H9 (cell line): ENCODE data around the gene PI16. TPM values are rescaled to one million over a fixed set of nuclear protein-coding genes. Genes with fewer than 3 reads are reported as not detected.

Source experiments
- DNase-seq: peaks from one replicate; pipeline ENCODE4 v3.0.0-alpha.2; 2017
- H2AFZ ChIP-seq: one replicate; pipeline ENCODE4 v1.6.1; 2013; ENCODE audit warnings: mild to moderate bottlenecking, low read length, control low read depth, moderate library complexity
- H2AK5ac ChIP-seq: 2 replicates; pipeline ENCODE4 v1.6.1; 2013; ENCODE audit warnings: low read length, control low read depth, mixed read lengths; ENCODE audit not compliant: insufficient read length
- H2BK120ac ChIP-seq: one replicate; pipeline ENCODE4 v1.6.1; 2013; ENCODE audit warnings: low read depth, mild to moderate bottlenecking, low read length, control low read depth, inconsistent platforms; ENCODE audit not compliant: poor library complexity, severe bottlenecking
- H2BK12ac ChIP-seq: 2 replicates; pipeline ENCODE4 v1.6.1; 2013; ENCODE audit warnings: low read length, control low read depth, mixed read lengths, low read depth; ENCODE audit not compliant: insufficient read length
- H2BK15ac ChIP-seq: 2 replicates; pipeline ENCODE4 v1.6.1; 2013; ENCODE audit warnings: low read depth, low read length, control low read depth
- H2BK20ac ChIP-seq: one replicate; pipeline ENCODE4 v1.6.1; 2013; ENCODE audit warnings: low read depth, mild to moderate bottlenecking, low read length, control low read depth, inconsistent platforms; ENCODE audit not compliant: poor library complexity, severe bottlenecking
- H2BK5ac ChIP-seq: 2 replicates; pipeline ENCODE4 v1.6.1; 2013; ENCODE audit warnings: low read length, control low read depth, mixed read lengths; ENCODE audit not compliant: insufficient read length
- H3K14ac ChIP-seq: 2 replicates; pipeline ENCODE4 v1.6.1; 2013; ENCODE audit warnings: low read length, control low read depth; ENCODE audit not compliant: insufficient read depth
- H3K18ac ChIP-seq: 2 replicates; pipeline ENCODE4 v1.6.1; 2013; ENCODE audit warnings: low read depth, mild to moderate bottlenecking, mixed read lengths, low read length, control low read depth; ENCODE audit not compliant: insufficient read length
- H3K23ac ChIP-seq: 2 replicates; pipeline ENCODE4 v1.6.1; 2013; ENCODE audit warnings: low read length, control low read depth, mixed read lengths, low read depth; ENCODE audit not compliant: insufficient read length
- H3K23me2 ChIP-seq: 2 replicates; pipeline ENCODE4 v1.6.1; 2013; ENCODE audit warnings: low read depth, mild to moderate bottlenecking, mixed read lengths, low read length, control low read depth; ENCODE audit not compliant: insufficient read length, poor library complexity, severe bottlenecking
- H3K27ac ChIP-seq: 2 replicates; pipeline ENCODE4 v1.5.1; 2013; ENCODE audit warnings: low read length, control low read depth, mixed read lengths, low read depth; ENCODE audit not compliant: insufficient read length
- H3K27me3 ChIP-seq: 2 replicates; pipeline ENCODE4 v1.6.1; 2013; ENCODE audit warnings: low read length, control low read depth, inconsistent platforms; ENCODE audit not compliant: insufficient read depth
- H3K4ac ChIP-seq: 2 replicates; pipeline ENCODE4 v1.6.1; 2013; ENCODE audit warnings: low read depth, mild to moderate bottlenecking, control low read depth, inconsistent platforms, low read length, moderate library complexity
- H3K4me1 ChIP-seq: 2 replicates; pipeline ENCODE4 v1.6.1; 2013; ENCODE audit warnings: low read length, control low read depth, inconsistent platforms; ENCODE audit not compliant: insufficient read depth
- H3K4me2 ChIP-seq: 2 replicates; pipeline ENCODE4 v1.6.1; 2013; ENCODE audit warnings: low read length, control low read depth, mixed read lengths; ENCODE audit not compliant: insufficient read length, insufficient read depth
- H3K56ac ChIP-seq: 2 replicates; pipeline ENCODE4 v1.6.1; 2013; ENCODE audit warnings: low read depth, mild to moderate bottlenecking, mixed read lengths, low read length, control low read depth; ENCODE audit not compliant: insufficient read length
- H3K79me1 ChIP-seq: 2 replicates; pipeline ENCODE4 v1.6.1; 2013; ENCODE audit warnings: low read depth, mild to moderate bottlenecking, moderate library complexity, low read length, control low read depth, inconsistent platforms; ENCODE audit not compliant: insufficient read depth, poor library complexity, severe bottlenecking
- H3K79me2 ChIP-seq: 2 replicates; pipeline ENCODE4 v1.6.1; 2013; ENCODE audit warnings: low read length, control low read depth, inconsistent platforms; ENCODE audit not compliant: insufficient read depth
- H3K9ac ChIP-seq: 2 replicates; pipeline ENCODE4 v1.6.1; 2013; ENCODE audit warnings: low read length, control low read depth, mixed read lengths; ENCODE audit not compliant: insufficient read length; ENCODE audit errors: extremely low read depth
- H3K9me3 ChIP-seq: one replicate; pipeline ENCODE4 v1.6.1; 2013; ENCODE audit warnings: low read depth, low read length, inconsistent platforms; ENCODE audit not compliant: control insufficient read depth
- H3T11ph ChIP-seq: one replicate; pipeline ENCODE4 v1.6.1; 2013; ENCODE audit warnings: mild to moderate bottlenecking, low read length, control low read depth, inconsistent platforms
- H4K20me1 ChIP-seq: one replicate; pipeline ENCODE4 v1.6.1; 2013; ENCODE audit not compliant: control insufficient read depth, insufficient read length, insufficient read depth
- H4K5ac ChIP-seq: 2 replicates; pipeline ENCODE4 v1.6.1; 2013; ENCODE audit warnings: low read depth, mild to moderate bottlenecking, mixed read lengths, low read length, control low read depth; ENCODE audit not compliant: insufficient read length
- H4K8ac ChIP-seq: replicated peaks from 2 replicates; pipeline ENCODE4 v1.6.1; 2013; ENCODE audit warnings: low read length, control low read depth, mixed read lengths, low read depth; ENCODE audit not compliant: insufficient read length
- H4K91ac ChIP-seq: 2 replicates; pipeline ENCODE4 v1.6.1; 2013; ENCODE audit warnings: low read depth, mild to moderate bottlenecking, moderate library complexity, mixed read lengths, low read length, control low read depth; ENCODE audit not compliant: insufficient read length
- H3K27ac Mint-ChIP-seq, 3 experiments: 2 replicates in 2 of 3; 3 replicates in 1 of 3; pipeline ENCODE4 v1.8.0; 2020 to 2021; ENCODE audit warnings: mixed read lengths in 3 of 3, mild to moderate bottlenecking in 1 of 3, moderate library complexity in 1 of 3
- H3K27me3 Mint-ChIP-seq: 2 replicates; pipeline ENCODE4 v1.8.0; 2021; ENCODE audit warnings: low read depth, mild to moderate bottlenecking, moderate library complexity, mixed read lengths
- H3K36me3 Mint-ChIP-seq, 3 experiments: 2 replicates in 2 of 3; 3 replicates in 1 of 3; pipeline ENCODE4 v1.8.0; 2020 to 2021; ENCODE audit warnings: low read depth in 3 of 3, mixed read lengths in 3 of 3; ENCODE audit not compliant: insufficient read depth in 1 of 3
- H3K4me1 Mint-ChIP-seq, 2 experiments: 2 replicates each; pipeline ENCODE4 v1.8.0; 2020; ENCODE audit warnings: mixed read lengths in 2 of 2
- H3K4me3 Mint-ChIP-seq, 2 experiments: 2 replicates in 1 of 2; 3 replicates in 1 of 2; pipeline ENCODE4 v1.8.0; 2020 to 2021; ENCODE audit warnings: mild to moderate bottlenecking in 2 of 2, mixed read lengths in 2 of 2, moderate library complexity in 1 of 2
- H3K9me3 Mint-ChIP-seq, 2 experiments: 2 replicates in 1 of 2; 3 replicates in 1 of 2; pipeline ENCODE4 v1.8.0; 2020; ENCODE audit warnings: mild to moderate bottlenecking in 2 of 2, mixed read lengths in 2 of 2, moderate library complexity in 1 of 2
- CTCF ChIP-seq: fragments of 200-600 bp; sonication (generic); conservative IDR thresholded peaks from 3 replicates; pipeline ENCODE4 v1.8.0; 2021; ENCODE audit warnings: antibody characterized with exemption, mild to moderate bottlenecking
- WGBS: extraction: QIAGEN DNeasy Blood & Tissue Kit; methylation state at CpG from one replicate; pipeline ENCODE4 v1.1.7; 2013; ENCODE audit warnings: missing lambda C conversion rate, low lambda C conversion rate, mixed read lengths; ENCODE audit not compliant: insufficient read length; ENCODE audit errors: extremely low coverage; 5-methylcytosine and 5-hydroxymethylcytosine counted together
- total RNA-seq: library from RNA; stranded (reverse); gene quantifications from 2 replicates; pipeline ENCODE4 v1.2.1, GENCODE V29; 2021

The PI16 gene
- total RNA-seq, 1 experiment from 2014 or later = not detected

GRCh38 chr6:36920546-36920945 is 34.0 kb upstream of the PI16 start:
- WGBS = no CpG with 5 or more reads among the region's 5 CpGs
- Histone ChIP-seq H3K79me2 (no peaks in the 10 kb centered on the region), H3K23me2 (no peaks in the 10 kb centered on the region), H3K23ac (no peak overlapping the region), H3K4me2 (no peak overlapping the region), H3K27ac (no peak overlapping the region), H3K14ac (no peak overlapping the region), H2BK120ac (no peak overlapping the region), H3K9ac (no peak overlapping the region), H2AFZ (no peak overlapping the region), H3T11ph (no peak overlapping the region), H2BK5ac (no peak overlapping the region), H2BK12ac (no peak overlapping the region), H3K4me1 (no peaks in the 10 kb centered on the region), H3K9me3 (no peaks in the 10 kb centered on the region), H2AK5ac (no peak overlapping the region), H4K91ac (no peak overlapping the region), H4K8ac (no peak overlapping the region), H3K56ac (no peak overlapping the region), H3K4ac (no peak overlapping the region), H3K79me1 (no peaks in the 10 kb centered on the region), H2BK20ac (no peak overlapping the region), H2BK15ac (no peak overlapping the region), H3K27me3 (no peaks in the 10 kb centered on the region), H4K20me1 (no peaks in the 10 kb centered on the region), H4K5ac (no peak overlapping the region), H3K18ac (no peak overlapping the region)
- no peak overlapping the region for H3K27ac Mint-ChIP-seq
- no peaks in the 10 kb centered on the region for H3K27me3 Mint-ChIP-seq
- H3K4me1 Mint-ChIP-seq = peaks cover 0 to 3% of the 10 kb centered on the region in 2 experiments; a peak in 1 of 4 replicates
- no peak overlapping the region for H3K4me3 Mint-ChIP-seq
- no peak for TF ChIP-seq CTCF
- no peaks in the 10 kb centered on the region for H3K9me3 Mint-ChIP-seq
- no peak for DNase-seq
- H3K36me3 Mint-ChIP-seq = no peaks in the 10 kb centered on the region; a peak in 1 of 7 replicates
